DND-41 (cell line): ENCODE results near the gene SOWAHC.

ENCODE experiments used
- ATAC-seq: fragments of 200-7000 bp; cut with Tn5 transposase; 3 replicates; pipeline ENCODE4 v1.9.1; 2021; ENCODE audit warnings: low read depth; ENCODE audit not compliant: insufficient read depth
- DNase-seq: peaks from one replicate; pipeline ENCODE4 v3.0.0-alpha.2; 2020
- H2AFZ ChIP-seq: 2 replicates; pipeline ENCODE4 v1.6.0; 2012; ENCODE audit warnings: low read depth, low read length
- H3K27ac ChIP-seq: 2 replicates; pipeline ENCODE4 v1.5.1; 2012; ENCODE audit warnings: low read length, inconsistent platforms
- H3K27me3 ChIP-seq: fragments of 200-600 bp; sonication (generic); 2 replicates; pipeline ENCODE4 v1.6.0; 2012; ENCODE audit warnings: low read length, mild to moderate bottlenecking, inconsistent platforms; ENCODE audit not compliant: insufficient read depth, poor library complexity
- H3K36me3 ChIP-seq: 2 replicates; pipeline ENCODE4 v1.5.1; 2012; ENCODE audit warnings: low read length, inconsistent platforms; ENCODE audit not compliant: insufficient read depth
- H3K4me1 ChIP-seq: 2 replicates; pipeline ENCODE4 v1.5.1; 2012; ENCODE audit warnings: mild to moderate bottlenecking, low read length; ENCODE audit not compliant: insufficient read depth
- H3K4me2 ChIP-seq: 2 replicates; pipeline ENCODE4 v1.6.0; 2012; ENCODE audit warnings: mild to moderate bottlenecking, moderate library complexity, low read length, inconsistent platforms; ENCODE audit not compliant: insufficient read depth
- H3K4me3 ChIP-seq, 2 experiments: fragments of 200-600 bp in 1 of 2; shearing (Covaris generic) in 1 of 2; 2 replicates each; pipeline ENCODE4 v1.5.1; 2012 to 2016; ENCODE audit warnings: inconsistent platforms in 2 of 2, low read length in 2 of 2, mild to moderate bottlenecking in 2 of 2, low read depth in 1 of 2, moderate library complexity in 1 of 2
- H3K79me2 ChIP-seq: 2 replicates; pipeline ENCODE4 v1.6.0; 2012; ENCODE audit warnings: low read length, inconsistent platforms; ENCODE audit not compliant: insufficient read depth
- H3K9ac ChIP-seq: 2 replicates; pipeline ENCODE4 v1.6.0; 2012; ENCODE audit warnings: low read depth, mild to moderate bottlenecking, inconsistent platforms, low read length, moderate library complexity
- H3K9me3 ChIP-seq: 2 replicates; pipeline ENCODE4 v1.5.1; 2012; ENCODE audit warnings: low read length, moderate library complexity, mild to moderate bottlenecking, inconsistent platforms; ENCODE audit not compliant: insufficient read depth, severe bottlenecking
- H4K20me1 ChIP-seq: 2 replicates; pipeline ENCODE4 v1.6.0; 2012; ENCODE audit warnings: low read length; ENCODE audit not compliant: insufficient read depth
- CTCF ChIP-seq: IDR thresholded peaks from 2 replicates; pipeline ENCODE4 v1.5.1; 2012; ENCODE audit warnings: borderline replicate concordance, low read length, moderate library complexity, mild to moderate bottlenecking; ENCODE audit not compliant: poor library complexity, severe bottlenecking; ENCODE audit errors: extremely low read depth
- EZH2 ChIP-seq: IDR thresholded peaks from 3 replicates; pipeline ENCODE4 v1.6.1; 2012; ENCODE audit warnings: borderline replicate concordance, low read depth, mild to moderate bottlenecking, moderate library complexity, low read length, inconsistent platforms; ENCODE audit not compliant: severe bottlenecking

SOWAHC gene

GRCh38 chr2:109662889-109663288 is 48.7 kb downstream of the SOWAHC start:
- Histone ChIP-seq H3K9ac (no peak overlapping the region), H3K27me3 (peaks cover 4% of the 10 kb centered on the region)
- ATAC-seq = no peak

GRCh38 chr2:109663721-109664120 is 49.6 kb downstream of the SOWAHC start:
- H3K4me1 ChIP-seq = no peaks in the 10 kb centered on the region
- peaks cover 4% of the 10 kb centered on the region for H3K27me3 ChIP-seq
- no peak overlapping the region for H3K4me2 ChIP-seq
- H4K20me1 ChIP-seq = no peaks in the 10 kb centered on the region
- no peak overlapping the region for H3K9ac ChIP-seq
- H3K36me3 ChIP-seq = no peaks in the 10 kb centered on the region
- DNase-seq = no peak
- no peak overlapping the region for H3K4me3 ChIP-seq
- no peak overlapping the region for H3K27ac ChIP-seq
- H3K79me2 ChIP-seq = no peaks in the 10 kb centered on the region
- no peak overlapping the region for H2AFZ ChIP-seq
- no peak for ATAC-seq
- H3K9me3 ChIP-seq = no peaks in the 10 kb centered on the region
- TF ChIP-seq CTCF = no peak
- no peak for TF ChIP-seq EZH2

More at GRCh38 chr2:109662889-109663288, 48.7 kb downstream of the SOWAHC start:
- TF ChIP-seq EZH2 = no peak
- TF ChIP-seq CTCF = peak; percentile 10
- Histone ChIP-seq H3K27ac (no peak overlapping the region), H4K20me1 (no peaks in the 10 kb centered on the region), H2AFZ (no peak overlapping the region), H3K4me2 (no peak overlapping the region), H3K4me1 (no peaks in the 10 kb centered on the region), H3K4me3 (no peak overlapping the region), H3K9me3 (no peaks in the 10 kb centered on the region), H3K79me2 (no peaks in the 10 kb centered on the region), H3K36me3 (no peaks in the 10 kb centered on the region)
- DNase-seq = no peak

GRCh38 chr2:109666466-109666865 is 52.3 kb downstream of the SOWAHC start:
- Histone ChIP-seq H3K9ac (no peak overlapping the region), H3K4me1 (no peaks in the 10 kb centered on the region), H3K27ac (no peak overlapping the region), H3K9me3 (no peaks in the 10 kb centered on the region), H3K79me2 (no peaks in the 10 kb centered on the region), H2AFZ (no peak overlapping the region), H4K20me1 (no peaks in the 10 kb centered on the region), H3K27me3 (peaks cover 4% of the 10 kb centered on the region), H3K4me2 (no peak overlapping the region), H3K36me3 (no peaks in the 10 kb centered on the region), H3K4me3 (no peak overlapping the region)
- no peak for ATAC-seq
- DNase-seq = no peak
- no peak for TF ChIP-seq CTCF
- TF ChIP-seq EZH2 = no peak
